ENCODE data around the gene EFCAB12.
"Not testable (repeated sequence)": the region's sequence is repeated elsewhere in the genome, so short reads cannot be mapped to it uniquely, and the experiment has no call there.

EFCAB12 gene

GRCh38 chr3:129393760-129394564 is 34.5 kb downstream of the EFCAB12 start:
- DNase-seq (ENCODE audit: low spot score): not testable (repeated sequence)

GRCh38 chr3:129393271-129393670 is 35.2 kb downstream of the EFCAB12 start:
- DNase-seq (ENCODE audit: low spot score): no peak

GRCh38 chr3:129392106-129392887 is 36.1 kb downstream of the EFCAB12 start:
- not testable (repeated sequence) for DNase-seq (ENCODE audit: low spot score)

- not testable (repeated sequence) for DNase-seq (ENCODE audit: low spot score)
These were observed 36.9 kb downstream of the EFCAB12 start for GRCh38 chr3:129391583-129391982.

- no peak for DNase-seq (ENCODE audit: low spot score)
These were observed 38.9 kb downstream of the EFCAB12 start for GRCh38 chr3:129389572-129389937.

GRCh38 chr3:129388791-129389571 is 39.5 kb downstream of the EFCAB12 start:
- DNase-seq (ENCODE audit: low spot score): peak; percentile 37

GRCh38 chr3:129387487-129387886 is 40.9 kb downstream of the EFCAB12 start:
- DNase-seq (ENCODE audit: low spot score): no peak

- DNase-seq (ENCODE audit: low spot score): no peak
These were observed 41.5 kb downstream of the EFCAB12 start for GRCh38 chr3:129386984-129387383.

- not testable (repeated sequence) for DNase-seq (ENCODE audit: low spot score)
These were observed 42.9 kb downstream of the EFCAB12 start for GRCh38 chr3:129385507-129385906.

GRCh38 chr3:129384594-129385323 is 43.7 kb downstream of the EFCAB12 start:
- DNase-seq (ENCODE audit: low spot score): no peak

GRCh38 chr3:129384103-129384502 is 44.3 kb downstream of the EFCAB12 start:
- not testable (repeated sequence) for DNase-seq (ENCODE audit: low spot score)

- DNase-seq (ENCODE audit: low spot score): peak; percentile 78
These were observed 45.1 kb downstream of the EFCAB12 start for GRCh38 chr3:129383292-129383860.

- no peak for DNase-seq (ENCODE audit: low spot score)
These were observed 46.1 kb downstream of the EFCAB12 start for GRCh38 chr3:129382366-129382765.

GRCh38 chr3:129379582-129380358 is 48.7 kb downstream of the EFCAB12 start:
- DNase-seq (ENCODE audit: low spot score): no peak

GRCh38 chr3:129378949-129379348 is 49.5 kb downstream of the EFCAB12 start:
- no peak for DNase-seq (ENCODE audit: low spot score)

GRCh38 chr3:129377615-129378014 is 50.8 kb downstream of the EFCAB12 start:
- no peak for DNase-seq (ENCODE audit: low spot score)

GRCh38 chr3:129375099-129375498 is 53.3 kb downstream of the EFCAB12 start:
- DNase-seq (ENCODE audit: low spot score): no peak

- no peak for DNase-seq (ENCODE audit: low spot score)
These were observed 57.2 kb downstream of the EFCAB12 start for GRCh38 chr3:129371041-129371826.

GRCh38 chr3:129370248-129370964 is 58.0 kb downstream of the EFCAB12 start:
- DNase-seq (ENCODE audit: low spot score): no peak

Data from kidney capillary endothelial cell (primary cell).